ENCODE results near the gene HUS1. TPM values are rescaled to one million over a fixed set of nuclear protein-coding genes. Genes with fewer than 3 reads are reported as not detected.
"Not testable (repeated sequence)": the region's sequence is repeated elsewhere in the genome, so short reads cannot be mapped to it uniquely, and the experiment has no call there.

Gene HUS1
- 36.9 and 46.6 TPM in 2 replicates for total RNA-seq (2014; rRNA removed; shearing (Covaris generic))

DNA sequence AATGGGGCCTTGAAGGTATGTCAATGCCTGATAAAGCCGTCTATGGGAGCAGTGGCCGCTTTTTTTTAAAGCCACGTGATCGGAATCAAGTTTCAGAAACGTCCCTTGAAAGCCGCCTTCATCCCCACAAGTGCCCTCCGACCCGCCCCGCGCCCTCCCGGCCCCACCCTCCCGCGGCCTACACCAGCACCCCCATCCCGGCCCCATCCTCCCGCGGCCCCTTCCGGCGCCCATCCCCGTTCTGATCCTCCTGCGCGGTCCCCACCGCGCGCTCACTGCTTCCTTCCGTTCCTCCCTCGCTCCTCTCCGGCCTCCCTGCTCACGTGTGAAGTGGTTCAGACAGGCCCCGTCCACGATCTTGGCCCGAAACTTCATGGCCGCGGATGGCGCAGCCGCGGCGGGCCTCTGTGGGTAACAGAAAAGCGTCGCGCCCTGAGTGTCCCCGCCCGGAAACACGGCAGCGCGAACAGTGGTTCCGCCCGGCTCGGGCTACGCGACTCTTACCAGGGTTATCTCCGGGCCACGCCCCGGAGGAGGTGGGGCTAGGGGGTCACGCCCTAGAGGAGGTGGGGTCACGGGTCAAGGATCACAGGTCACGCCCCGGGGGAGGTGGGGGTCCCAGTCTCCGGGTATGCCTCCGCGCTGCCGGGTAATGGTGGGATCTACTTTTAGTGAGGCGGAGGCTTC lies at the start of gene HUS1:
HUS1 (minus strand) TSS at position 471 of the 687 bp plus-strand sequence; CDS start at position 375, 96 bp downstream.
- Histone ChIP-seq H3K4me1 (replicated peaks) (peaks cover 10% of the 10 kb centered on the region), H3K27ac (peak within 1 kb of the TSS; percentile 84), H3K36me3 (peaks cover 43% of the 10 kb centered on the region), H3K27me3 (replicated peaks) (no peaks in the 10 kb centered on the region), H3K4me3 (peak within 1 kb of the TSS; percentile 57), H3K9me3 (replicated peaks) (no peaks in the 10 kb centered on the region)
- DNase-seq (ENCODE audit: low read depth in 1 of 2, low spot score in 2 of 2), result peak; percentile 82 to 86

DNA sequence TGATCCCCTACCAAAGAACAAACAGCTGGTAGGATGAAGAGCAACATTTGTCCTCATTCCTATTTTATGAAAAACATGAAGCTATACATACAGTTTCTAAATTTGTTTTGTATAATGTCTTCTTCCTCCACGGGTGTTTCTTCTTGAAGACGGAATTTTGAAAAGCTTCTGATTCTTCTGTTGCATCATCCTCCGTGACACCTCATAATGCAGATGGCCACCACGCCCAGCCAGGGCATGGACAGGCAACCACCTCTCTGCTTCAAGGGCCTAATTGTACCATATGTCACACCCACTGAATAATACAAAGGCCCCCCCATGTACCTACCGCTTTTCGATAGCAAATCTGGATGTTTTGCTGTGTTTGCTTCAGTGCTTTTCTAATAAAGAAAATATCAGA lies 49.5 kb upstream of the HUS1 start, which contains the start of gene SUN3:
SUN3 (minus strand) TSS at position 170 of the 400 bp plus-strand sequence; CDS start at position 1, 169 bp downstream.
- no peaks in the 10 kb centered on the region for H3K27me3 ChIP-seq (replicated peaks)
- peaks cover 31% of the 10 kb centered on the region for H3K4me1 ChIP-seq (replicated peaks)
- no peaks in the 10 kb centered on the region for H3K36me3 ChIP-seq
- no peak within 1 kb of the TSS for H3K27ac ChIP-seq
- H3K9me3 ChIP-seq (replicated peaks), result no peaks in the 10 kb centered on the region
- DNase-seq (ENCODE audit: low read depth in 1 of 2, low spot score in 2 of 2), result no peak
- H3K4me3 ChIP-seq, result no peak within 1 kb of the TSS

GRCh38 chr7:48025624-48026023 lies 46.2 kb upstream of the HUS1 start:
- Histone ChIP-seq H3K4me1 (replicated peaks) (peaks cover 24% of the 10 kb centered on the region), H3K27ac (no peak overlapping the region), H3K27me3 (replicated peaks) (no peaks in the 10 kb centered on the region), H3K9me3 (replicated peaks) (no peaks in the 10 kb centered on the region), H3K4me3 (no peak overlapping the region), H3K36me3 (no peaks in the 10 kb centered on the region)
- DNase-seq (ENCODE audit: low read depth in 1 of 2, low spot score in 2 of 2), result no peak

DNA sequence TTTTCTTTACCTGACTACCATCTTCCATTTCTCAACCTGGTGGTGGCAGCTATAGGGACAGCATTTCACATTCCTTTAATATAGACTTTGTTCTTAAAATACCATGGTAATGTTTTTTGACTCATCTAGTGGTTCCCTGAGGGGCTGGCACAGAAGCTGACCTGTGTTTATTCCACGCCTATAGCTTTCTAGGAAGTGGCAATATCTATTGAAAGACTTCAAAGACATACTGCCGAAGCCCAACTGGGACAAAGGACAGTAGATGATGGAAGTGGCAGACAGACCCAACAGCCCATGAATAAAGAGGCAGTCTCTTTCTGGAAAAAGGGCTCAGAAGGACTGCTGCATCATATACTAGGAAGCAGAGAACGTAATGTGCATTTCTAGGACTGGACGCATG lies 38.3 kb upstream of the HUS1 start:
- no peak for DNase-seq (ENCODE audit: low read depth in 1 of 2, low spot score in 2 of 2)
- H3K27me3 ChIP-seq (replicated peaks), result no peaks in the 10 kb centered on the region
- no peak overlapping the region for H3K4me3 ChIP-seq

DNA sequence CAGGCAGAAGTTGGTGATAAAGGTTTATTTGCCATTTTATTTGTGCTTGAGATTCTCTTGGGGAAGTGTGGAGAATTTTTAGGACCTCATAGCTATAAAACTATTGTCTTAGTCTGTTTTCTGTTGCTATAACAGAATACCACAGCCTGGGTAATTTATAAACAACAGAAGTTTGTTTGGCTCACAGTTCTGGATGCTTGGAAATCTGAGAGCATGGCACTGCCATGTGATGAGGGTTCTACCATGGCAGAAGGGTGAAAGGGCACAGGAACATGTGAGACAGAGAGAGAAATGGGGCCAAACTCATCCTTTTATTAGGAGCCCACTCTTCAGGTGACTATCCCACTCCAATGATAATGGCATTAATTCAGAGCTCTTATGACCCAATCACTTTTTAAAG lies 37.2 kb upstream of the HUS1 start:
- no peak overlapping the region for H3K4me3 ChIP-seq
- no peak for DNase-seq (ENCODE audit: low read depth in 1 of 2, low spot score in 2 of 2)
- H3K36me3 ChIP-seq, result no peaks in the 10 kb centered on the region
- no peaks in the 10 kb centered on the region for H3K27me3 ChIP-seq (replicated peaks)
- H3K4me1 ChIP-seq (replicated peaks), result peaks cover 15% of the 10 kb centered on the region
- no peaks in the 10 kb centered on the region for H3K9me3 ChIP-seq (replicated peaks)
- peak overlapping the region; percentile 31 for H3K27ac ChIP-seq

More for the DNA sequence above, 38.3 kb upstream of the HUS1 start:
- Histone ChIP-seq H3K27ac (no peak overlapping the region), H3K36me3 (no peaks in the 10 kb centered on the region), H3K9me3 (replicated peaks) (no peaks in the 10 kb centered on the region), H3K4me1 (replicated peaks) (peaks cover 15% of the 10 kb centered on the region)

DNA sequence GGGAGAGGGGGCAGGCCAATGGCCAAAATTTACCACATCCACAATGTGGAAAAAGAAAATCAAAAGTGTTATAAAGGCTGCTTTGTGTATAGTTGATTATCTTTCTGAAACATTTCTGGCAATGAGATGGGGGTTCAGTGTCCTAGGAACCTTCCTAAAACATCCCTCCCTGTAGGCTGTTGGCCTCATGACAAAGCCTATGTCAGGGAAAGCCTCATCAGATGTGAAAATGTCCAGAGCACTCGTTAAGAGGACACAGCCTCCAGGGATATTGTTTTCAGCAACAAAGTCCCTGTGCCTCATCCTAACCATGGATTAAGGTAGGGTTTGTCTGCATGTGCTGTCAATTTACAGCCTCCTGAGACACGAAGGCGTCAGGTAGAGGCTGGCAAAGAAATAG lies 32.5 kb upstream of the HUS1 start:
- Histone ChIP-seq H3K4me1 (replicated peaks) (peaks cover 31% of the 10 kb centered on the region), H3K36me3 (no peaks in the 10 kb centered on the region), H3K27me3 (replicated peaks) (no peaks in the 10 kb centered on the region), H3K4me3 (no peak overlapping the region), H3K27ac (no peak overlapping the region), H3K9me3 (replicated peaks) (no peaks in the 10 kb centered on the region)
- DNase-seq (ENCODE audit: low read depth in 1 of 2, low spot score in 2 of 2), result no peak

DNA sequence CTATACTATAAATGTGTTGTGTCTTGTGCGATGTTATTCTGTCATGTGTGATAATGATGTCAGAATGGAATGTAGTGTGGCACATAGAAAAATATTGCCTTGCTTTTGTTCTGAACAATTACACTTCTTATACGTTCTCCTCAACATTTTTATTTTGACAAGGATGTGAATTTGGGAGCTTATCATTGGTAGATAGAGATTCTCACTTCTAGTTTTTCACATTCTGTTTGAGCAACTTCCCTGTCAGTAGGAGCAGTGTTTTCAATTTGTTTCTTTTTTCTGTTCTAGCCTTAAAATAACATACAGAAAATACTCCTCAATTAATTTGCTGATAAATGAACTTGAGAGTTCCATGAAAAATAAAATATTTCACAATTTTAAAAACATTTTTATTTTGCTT lies 31.9 kb upstream of the HUS1 start:
- DNase-seq (ENCODE audit: low read depth in 1 of 2, low spot score in 2 of 2), result no peak
- Histone ChIP-seq H3K4me3 (no peak overlapping the region), H3K4me1 (replicated peaks) (peaks cover 29% of the 10 kb centered on the region), H3K27ac (no peak overlapping the region), H3K27me3 (replicated peaks) (no peaks in the 10 kb centered on the region), H3K9me3 (replicated peaks) (no peaks in the 10 kb centered on the region), H3K36me3 (no peaks in the 10 kb centered on the region)

GRCh38 chr7:48009954-48010353 lies 30.5 kb upstream of the HUS1 start:
- Histone ChIP-seq H3K4me1 (replicated peaks) (peaks cover 33% of the 10 kb centered on the region), H3K27me3 (replicated peaks) (no peaks in the 10 kb centered on the region)
- DNase-seq (ENCODE audit: low read depth in 1 of 2, low spot score in 2 of 2), result no peak

GRCh38 chr7:48009257-48009656 lies 29.8 kb upstream of the HUS1 start:
- no peak for DNase-seq (ENCODE audit: low read depth in 1 of 2, low spot score in 2 of 2)
- H3K4me3 ChIP-seq, result no peak overlapping the region
- no peak overlapping the region for H3K27ac ChIP-seq
- H3K4me1 ChIP-seq (replicated peaks), result peaks cover 40% of the 10 kb centered on the region
- no peaks in the 10 kb centered on the region for H3K36me3 ChIP-seq
- no peaks in the 10 kb centered on the region for H3K27me3 ChIP-seq (replicated peaks)
- H3K9me3 ChIP-seq (replicated peaks), result no peaks in the 10 kb centered on the region

More at GRCh38 chr7:48009954-48010353, 30.5 kb upstream of the HUS1 start:
- Histone ChIP-seq H3K9me3 (replicated peaks) (no peaks in the 10 kb centered on the region), H3K4me3 (no peak overlapping the region), H3K27ac (no peak overlapping the region), H3K36me3 (no peaks in the 10 kb centered on the region)

DNA sequence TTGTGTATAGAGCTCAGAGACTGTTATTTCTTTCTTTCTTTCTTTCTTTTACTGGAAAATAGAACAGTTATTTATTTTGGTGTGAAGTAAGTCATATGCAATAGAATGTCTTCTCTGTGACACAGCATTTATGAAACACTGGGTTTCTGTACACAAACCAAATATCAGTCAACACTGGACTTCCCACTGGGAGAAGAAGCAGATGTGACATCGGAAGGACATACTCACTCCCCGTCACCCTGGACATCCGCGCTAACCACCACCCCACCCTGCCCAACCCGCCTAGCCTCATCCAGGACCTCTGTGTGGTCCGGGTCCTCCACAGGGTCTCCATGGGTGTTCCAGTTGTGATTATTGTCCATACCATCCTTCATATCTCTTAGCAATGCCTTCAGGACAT lies 27.5 kb upstream of the HUS1 start:
- DNase-seq (ENCODE audit: low read depth in 1 of 2, low spot score in 2 of 2), result peak; percentile 89 to 92
- Histone ChIP-seq H3K27ac (peak overlapping the region; percentile 85), H3K4me3 (no peak overlapping the region), H3K9me3 (replicated peaks) (no peaks in the 10 kb centered on the region), H3K27me3 (replicated peaks) (no peaks in the 10 kb centered on the region), H3K36me3 (no peaks in the 10 kb centered on the region), H3K4me1 (replicated peaks) (peaks cover 49% of the 10 kb centered on the region)

GRCh38 chr7:48004638-48005037 lies 25.2 kb upstream of the HUS1 start:
- Histone ChIP-seq H3K27me3 (replicated peaks) (no peaks in the 10 kb centered on the region), H3K36me3 (no peaks in the 10 kb centered on the region), H3K4me3 (no peak overlapping the region), H3K9me3 (replicated peaks) (no peaks in the 10 kb centered on the region), H3K27ac (peak overlapping the region; percentile 85), H3K4me1 (replicated peaks) (peaks cover 62% of the 10 kb centered on the region)
- DNase-seq (ENCODE audit: low read depth in 1 of 2, low spot score in 2 of 2), result peak in 1 of 2 experiments; percentile 42

GRCh38 chr7:48004032-48004431 lies 24.6 kb upstream of the HUS1 start:
- H3K36me3 ChIP-seq, result no peaks in the 10 kb centered on the region
- H3K27ac ChIP-seq, result peak overlapping the region; percentile 85
- no peaks in the 10 kb centered on the region for H3K27me3 ChIP-seq (replicated peaks)
- H3K4me3 ChIP-seq, result no peak overlapping the region
- peak in 1 of 2 experiments; percentile 29 for DNase-seq (ENCODE audit: low read depth in 1 of 2, low spot score in 2 of 2)
- no peaks in the 10 kb centered on the region for H3K9me3 ChIP-seq (replicated peaks)
- H3K4me1 ChIP-seq (replicated peaks), result peaks cover 65% of the 10 kb centered on the region

- not testable (repeated sequence) for H3K36me3 ChIP-seq; H3K9me3 ChIP-seq (replicated peaks); H3K27me3 ChIP-seq (replicated peaks)
- DNase-seq (ENCODE audit: low read depth in 1 of 2, low spot score in 2 of 2), result peak; percentile 78 to 85
- Histone ChIP-seq H3K4me3 (peak overlapping the region; percentile 24), H3K4me1 (replicated peaks) (peaks cover 34% of the 10 kb centered on the region), H3K27ac (peak overlapping the region; percentile 86)
These were observed 20.7 kb upstream of the HUS1 start for GRCh38 chr7:48000164-48000563.

DNA sequence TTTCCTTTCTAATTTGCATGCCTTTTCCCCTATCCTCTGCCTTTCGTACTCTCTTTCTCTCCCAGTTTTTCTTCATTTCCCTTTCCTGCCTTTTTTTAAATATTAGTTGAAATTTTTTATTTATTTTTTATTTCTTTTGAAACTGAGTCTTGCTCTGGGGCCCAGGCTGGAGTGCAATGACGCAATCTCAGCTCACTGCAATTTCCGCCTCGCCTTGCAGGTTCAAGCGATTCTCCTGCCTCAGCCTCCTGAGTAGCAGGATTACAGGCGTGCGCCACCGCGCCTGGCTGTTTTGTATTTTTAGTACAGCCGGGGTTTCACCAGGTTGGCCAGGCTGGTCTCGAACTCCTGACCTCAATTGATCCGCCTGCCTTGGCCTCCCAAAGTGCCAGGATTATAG lies 20.0 kb upstream of the HUS1 start:
- H3K9me3 ChIP-seq (replicated peaks), result no peaks in the 10 kb centered on the region
- DNase-seq (ENCODE audit: low read depth in 1 of 2, low spot score in 2 of 2), result no peak
- peak overlapping the region; percentile 86 for H3K27ac ChIP-seq
- no peaks in the 10 kb centered on the region; the same call in 1 of the 2 replicates for H3K36me3 ChIP-seq
- peaks cover 27% of the 10 kb centered on the region for H3K4me1 ChIP-seq (replicated peaks)
- peak overlapping the region; percentile 24 for H3K4me3 ChIP-seq
- H3K27me3 ChIP-seq (replicated peaks), result no peaks in the 10 kb centered on the region
